H1 (cell line): ENCODE data around the gene CCDC137. TPM values are rescaled to one million over a fixed set of nuclear protein-coding genes. Genes with fewer than 3 reads are reported as not detected.

ENCODE experiments used
- CTCF ChIA-PET: fragments of 300-600 bp; sonication (Branson Sonifier 250); formaldehyde crosslinking; loops from one replicate; lab custom pipeline; 2021; ENCODE audit not compliant: partially characterized antibody; lab: Charles Lee
- POLR2A ChIA-PET: fragments of 300-600 bp; sonication (Branson Sonifier 250); formaldehyde crosslinking; loops from one replicate; lab custom pipeline; 2021; ENCODE audit warnings: inconsistent platforms; ENCODE audit not compliant: partially characterized antibody; lab: Charles Lee
- DNase-seq, 2 experiments: peaks; one replicate each; pipeline versions ENCODE4 v3.0.0 to v3.0.0-alpha.2; 2010 to 2022; ENCODE audit warnings: low spot score in 2 of 2, low read depth in 1 of 2, mixed read lengths in 1 of 2
- FAIRE-seq: peaks from 2 replicates; lab custom pipeline; 2011; peaks lifted over from hg19 to GRCh38; lab: Jason Lieb, UNC
- H2AFZ ChIP-seq: 2 replicates; pipeline ENCODE4 v1.8.1; 2012; ENCODE audit warnings: low read length, inconsistent platforms
- H2AK5ac ChIP-seq: 2 replicates; pipeline ENCODE4 v1.6.1; 2013; ENCODE audit warnings: low read depth, low read length
- H2BK120ac ChIP-seq: replicated peaks from 2 replicates; pipeline ENCODE3; 2013; ENCODE audit warnings: low read depth, low read length, inconsistent platforms
- H2BK12ac ChIP-seq: 2 replicates; pipeline ENCODE4 v1.6.1; 2013; ENCODE audit warnings: low read depth, low read length
- H2BK15ac ChIP-seq: 2 replicates; pipeline ENCODE4 v1.6.1; 2013; ENCODE audit warnings: low read length
- H2BK20ac ChIP-seq: 2 replicates; pipeline ENCODE4 v1.6.1; 2013; ENCODE audit warnings: low read length
- H2BK5ac ChIP-seq: 2 replicates; pipeline ENCODE4 v1.6.1; 2013; ENCODE audit warnings: low read depth, low read length
- H3K14ac ChIP-seq: 2 replicates; pipeline ENCODE4 v1.6.1; 2013; ENCODE audit warnings: inconsistent platforms; ENCODE audit not compliant: insufficient read length
- H3K18ac ChIP-seq: 2 replicates; pipeline ENCODE4 v1.6.1; 2013; ENCODE audit warnings: low read length; ENCODE audit errors: extremely low read depth
- H3K23ac ChIP-seq: 2 replicates; pipeline ENCODE4 v1.6.1; 2013; ENCODE audit warnings: inconsistent platforms; ENCODE audit not compliant: insufficient read length
- H3K23me2 ChIP-seq: 2 replicates; pipeline ENCODE4 v1.6.1; 2013; ENCODE audit warnings: low read depth, low read length
- H3K27ac ChIP-seq: 2 replicates; pipeline ENCODE4 v1.6.1; 2011; ENCODE audit warnings: low read depth, low read length, inconsistent platforms
- H3K27me3 ChIP-seq, 4 experiments: replicated peaks in 1 of 4; 1 replicate in 1 of 4; 2 replicates in 3 of 4; pipeline versions ENCODE4 v1.6.1 to v1.8.1; 2011 to 2013; ENCODE audit warnings: low read length in 3 of 4, mild to moderate bottlenecking in 3 of 4, inconsistent platforms in 2 of 4, mixed read lengths in 2 of 4, moderate library complexity in 1 of 4; ENCODE audit not compliant: control insufficient read depth in 3 of 4, insufficient read depth in 3 of 4; ENCODE audit errors: extremely low read depth in 1 of 4
- H3K36me3 ChIP-seq, 4 experiments: 2 replicates each; pipeline versions ENCODE4 v1.6.1 to v1.8.1; 2011 to 2013; ENCODE audit warnings: mild to moderate bottlenecking in 4 of 4, low read length in 3 of 4, moderate library complexity in 2 of 4, control low read depth in 1 of 4, inconsistent platforms in 1 of 4; ENCODE audit not compliant: insufficient read depth in 4 of 4, control insufficient read depth in 2 of 4
- H3K4ac ChIP-seq: replicated peaks from 2 replicates; pipeline ENCODE3; 2013; ENCODE audit warnings: low read length, low read depth, mixed read lengths, inconsistent platforms; ENCODE audit not compliant: insufficient read length
- H3K4me1 ChIP-seq, 4 experiments: replicated peaks in 1 of 4; 1 replicate in 1 of 4; 2 replicates in 3 of 4; pipeline versions ENCODE4 v1.6.1 to v1.8.1; 2011 to 2013; ENCODE audit warnings: low read length in 3 of 4, inconsistent platforms in 2 of 4, mixed read lengths in 1 of 4; ENCODE audit not compliant: insufficient read depth in 4 of 4, control insufficient read depth in 3 of 4
- H3K4me2 ChIP-seq, 2 experiments: 2 replicates each; pipeline versions ENCODE4 v1.6.1 to v1.8.1; 2011 to 2013; ENCODE audit warnings: low read depth in 2 of 2, low read length in 2 of 2, control low read depth in 1 of 2, inconsistent platforms in 1 of 2, mild to moderate bottlenecking in 1 of 2; ENCODE audit not compliant: insufficient read depth in 1 of 2
- H3K4me3 ChIP-seq, 4 experiments: fragments of 200-600, 300-600 bp in 1 of 4; sonication (generic), shearing (Covaris generic), sonication (Bioruptor Twin) in 1 of 4; 2 replicates each; pipeline versions ENCODE4 v1.5.1 to v1.8.1; 2011 to 2016; ENCODE audit warnings: low read length in 4 of 4, low read depth in 3 of 4, control low read depth in 2 of 4, inconsistent platforms in 2 of 4, mild to moderate bottlenecking in 2 of 4, mixed read lengths in 1 of 4, moderate library complexity in 1 of 4; ENCODE audit not compliant: insufficient read depth in 2 of 4; ENCODE audit errors: extremely low read depth in 1 of 4
- H3K56ac ChIP-seq: replicated peaks from 2 replicates; pipeline ENCODE3; 2013; ENCODE audit warnings: low read depth, mild to moderate bottlenecking, mixed read lengths, low read length, inconsistent platforms; ENCODE audit not compliant: insufficient read length
- H3K79me1 ChIP-seq: 2 replicates; pipeline ENCODE4 v1.6.1; 2013; ENCODE audit warnings: low read depth, low read length, control low read depth
- H3K79me2 ChIP-seq, 2 experiments: 2 replicates each; pipeline versions ENCODE4 v1.6.1 to v1.8.1; 2012 to 2013; ENCODE audit warnings: low read length in 2 of 2, mild to moderate bottlenecking in 2 of 2, inconsistent platforms in 1 of 2; ENCODE audit not compliant: insufficient read depth in 2 of 2, control insufficient read depth in 1 of 2
- H3K9ac ChIP-seq, 4 experiments: replicated peaks in 1 of 4; 1 replicate in 1 of 4; 2 replicates in 3 of 4; pipeline versions ENCODE4 v1.6.1 to v1.8.1; 2011 to 2013; ENCODE audit warnings: low read depth in 3 of 4, low read length in 3 of 4, control low read depth in 2 of 4, mild to moderate bottlenecking in 2 of 4, moderate library complexity in 2 of 4, inconsistent platforms in 1 of 4; ENCODE audit errors: extremely low read depth in 1 of 4
- H3K9me3 ChIP-seq, 2 experiments: 2 replicates each; pipeline versions ENCODE4 v1.6.1 to v1.8.1; 2012 to 2013; ENCODE audit warnings: mild to moderate bottlenecking in 2 of 2, moderate library complexity in 2 of 2, control low read depth in 1 of 2, inconsistent platforms in 1 of 2, low read depth in 1 of 2, low read length in 1 of 2, mixed read lengths in 1 of 2; ENCODE audit not compliant: insufficient read depth in 2 of 2
- H4K20me1 ChIP-seq, 2 experiments: replicated peaks in 1 of 2; 2 replicates each; pipeline versions ENCODE3 to v1.8.1; 2011 to 2013; ENCODE audit warnings: inconsistent platforms in 2 of 2, low read length in 2 of 2, mild to moderate bottlenecking in 1 of 2; ENCODE audit not compliant: insufficient read depth in 2 of 2, control insufficient read depth in 1 of 2
- H4K5ac ChIP-seq: 2 replicates; pipeline ENCODE4 v1.6.1; 2013; ENCODE audit warnings: low read length, low read depth, mixed read lengths, inconsistent platforms; ENCODE audit not compliant: insufficient read length
- H4K8ac ChIP-seq: 2 replicates; pipeline ENCODE4 v1.8.0; 2013; ENCODE audit warnings: mild to moderate bottlenecking, moderate library complexity, low read length, inconsistent platforms; ENCODE audit not compliant: insufficient read depth; ENCODE audit errors: extremely low read depth
- H4K91ac ChIP-seq: replicated peaks from 2 replicates; pipeline ENCODE3; 2013; ENCODE audit warnings: low read length, mixed read lengths, inconsistent platforms; ENCODE audit not compliant: insufficient read length
- CBX5 ChIP-seq: fragments of 300-800, 300-1000 bp; sonication (generic); IDR thresholded peaks from 2 replicates; pipeline ENCODE4 v1.7.1; 2016; ENCODE audit warnings: antibody characterized with exemption, low read length, low read depth
- EP300 ChIP-seq, 2 experiments: IDR thresholded peaks; 1 replicate in 1 of 2; 2 replicates in 1 of 2; pipeline ENCODE4 v1.6.1; 2011 to 2012; ENCODE audit warnings: low read depth in 2 of 2, low read length in 2 of 2, mild to moderate bottlenecking in 2 of 2, borderline replicate concordance in 1 of 2, inconsistent platforms in 1 of 2, moderate library complexity in 1 of 2
- SAP30 ChIP-seq: fragments of 300-600 bp; sonication (generic); IDR thresholded peaks from 2 replicates; pipeline ENCODE4 v1.7.1; 2012; ENCODE audit warnings: low read length, moderate library complexity, mild to moderate bottlenecking, inconsistent platforms; ENCODE audit not compliant: insufficient read depth, insufficient replicate concordance
- SIRT6 ChIP-seq: IDR thresholded peaks from one replicate; pipeline ENCODE4 v1.7.1; 2012; ENCODE audit warnings: low read length, inconsistent platforms
- TBP ChIP-seq: IDR thresholded peaks from 2 replicates; pipeline ENCODE4 v1.6.1; 2011; ENCODE audit warnings: low read depth, low read length, improper control_type of control experiment
- YY1 ChIP-seq: IDR thresholded peaks from 2 replicates; pipeline ENCODE4 v1.6.1; 2011; ENCODE audit warnings: low read depth, mild to moderate bottlenecking, low read length
- WGBS, 2 experiments: shearing (Covaris generic) in 1 of 2; methylation state at CpG; one replicate each; pipeline versions ENCODE4 v1.1.6 to v1.1.7; 2013 to 2015; ENCODE audit warnings: low lambda C conversion rate in 2 of 2, mixed read lengths in 2 of 2, inconsistent platforms in 1 of 2, low coverage in 1 of 2, missing lambda C conversion rate in 1 of 2; ENCODE audit not compliant: insufficient replicate concordance in 2 of 2, insufficient coverage in 1 of 2, insufficient read length in 1 of 2; ENCODE audit errors: extremely low coverage in 1 of 2, missing lambda C conversion rate in 1 of 2; 5-methylcytosine and 5-hydroxymethylcytosine counted together
- polyA plus RNA-seq, 7 experiments: library from polyadenylated mRNA; depleted of rRNA in 3 of 7; stranded (reverse) in 5 of 7; unstranded in 2 of 7; fragments of >200 nt in 5 of 7; fragments of 200-250 nt in 2 of 7; gene quantifications; 1 replicate in 5 of 7; 2 replicates in 1 of 7; 4 replicates in 1 of 7; pipeline versions ENCODE4 v1.2.1 to v1.2.3, GENCODE V29; 2011 to 2013; ENCODE audit warnings: missing spikeins in 2 of 7, mixed read lengths in 2 of 7
- total RNA-seq: library from RNA; stranded (reverse); fragmentation: NEBNext Ultra II Directional; extraction: Animal tissue kit (Norgen Biotek cat#: 25700); gene quantifications from 2 replicates; pipeline ENCODE4 v1.2.1, GENCODE V29; 2021
- TF ChIP-seq, protein P1 (sequence below): IDR thresholded peaks from 2 replicates; pipeline ENCODE4 v1.6.1; 2012; ENCODE audit warnings: inconsistent platforms
- TF ChIP-seq, protein P2 (sequence below): IDR thresholded peaks from 2 replicates; pipeline ENCODE4 v1.6.1; 2012; ENCODE audit warnings: inconsistent platforms

Gene CCDC137
- total and polyA plus RNA-seq, 2 of the 8 experiments (the other 6 are each of a cell fraction or from before 2014, with no cell fraction given), result 17.6 to 38.6 TPM

DNA sequence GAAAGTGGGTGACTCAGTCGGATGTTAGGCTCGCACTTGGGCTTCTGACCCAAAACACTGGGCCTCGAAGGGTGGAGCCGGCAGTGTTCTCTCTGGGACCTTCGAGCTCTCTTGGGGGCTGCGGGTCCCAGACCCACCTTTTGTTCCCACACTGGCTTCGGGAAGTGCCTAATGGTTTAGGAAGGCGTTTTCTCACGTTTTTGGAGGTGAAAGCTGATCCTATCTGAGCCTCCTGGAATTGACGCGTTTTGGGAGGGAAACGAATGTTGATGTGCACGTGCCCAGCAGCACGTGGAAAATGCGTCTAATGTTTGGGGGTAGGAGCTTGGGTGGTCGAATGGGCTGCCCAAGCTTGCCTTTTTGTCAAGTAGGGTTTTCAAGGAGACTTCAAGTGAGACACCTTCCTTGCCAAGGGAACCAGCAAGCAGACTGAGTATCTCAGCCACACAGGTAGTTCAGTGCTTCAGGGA lies 17.9 kb downstream of the CCDC137 start:
- H3K14ac ChIP-seq, result no peak overlapping the region
- POLR2A ChIA-PET, result interaction anchor here (1.3 to 28.4 kb wide), 8 partner anchors 8 to 161 kb away, joined by 3 to 436 read pairs (median 10); partner anchors contain the start of genes CCDC137, MRPL12, OXLD1 and SLC25A10
- 0 out of 2 replicates have a peak overlapping the region, but pooled peaks have one; percentile 61 for H2BK15ac ChIP-seq
- H2BK20ac ChIP-seq, result no peak overlapping the region
- H3K27ac ChIP-seq, result peak overlapping the region; percentile 46; the same call in 1 of the 2 replicates
- no peaks in the 10 kb centered on the region for H3K9me3 ChIP-seq
- H3K23me2 ChIP-seq, result peaks cover 12% of the 10 kb centered on the region
- CTCF ChIA-PET, result interaction anchor here (0.8 to 3.1 kb wide), 5 partner anchors 9 to 185 kb away, joined by 3 to 20 read pairs (median 7); no protein-coding TSS in a partner anchor
- peak overlapping the region; percentile 57 to 88 (median 76) for H3K4me3 ChIP-seq
- peaks cover 0 to 32% of the 10 kb centered on the region in 2 experiments for H4K20me1 ChIP-seq
- H4K8ac ChIP-seq, result peak overlapping the region; percentile 90
- FAIRE-seq (no peak), DNase-seq (no peak)
- H2BK120ac ChIP-seq, result no peak overlapping the region
- peaks cover 15% of the 10 kb centered on the region for H3K79me1 ChIP-seq
- no peak overlapping the region for H3K18ac ChIP-seq
- H3K56ac ChIP-seq, result peak overlapping the region; percentile 56
- WGBS, 2 experiments, result 29% methylated on average over 16 of the region's 16 CpGs; no CpG with 5 or more reads in 1 of the 2 experiments
- H2BK12ac ChIP-seq, result no peak overlapping the region
- TF ChIP-seq SIRT6, result no peak
- TF ChIP-seq, protein P1, sequence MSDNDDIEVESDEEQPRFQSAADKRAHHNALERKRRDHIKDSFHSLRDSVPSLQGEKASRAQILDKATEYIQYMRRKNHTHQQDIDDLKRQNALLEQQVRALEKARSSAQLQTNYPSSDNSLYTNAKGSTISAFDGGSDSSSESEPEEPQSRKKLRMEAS, result peak; percentile 93
- TF ChIP-seq, protein P2, sequence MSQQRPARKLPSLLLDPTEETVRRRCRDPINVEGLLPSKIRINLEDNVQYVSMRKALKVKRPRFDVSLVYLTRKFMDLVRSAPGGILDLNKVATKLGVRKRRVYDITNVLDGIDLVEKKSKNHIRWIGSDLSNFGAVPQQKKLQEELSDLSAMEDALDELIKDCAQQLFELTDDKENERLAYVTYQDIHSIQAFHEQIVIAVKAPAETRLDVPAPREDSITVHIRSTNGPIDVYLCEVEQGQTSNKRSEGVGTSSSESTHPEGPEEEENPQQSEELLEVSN, result peak; percentile 98
- no peak for TF ChIP-seq SAP30
- no peak for TF ChIP-seq CBX5
- no peak for TF ChIP-seq TBP
- no peak for TF ChIP-seq YY1
- TF ChIP-seq EP300 (IDR thresholded peaks at IDR 0.05; ENCODE audit: borderline replicate concordance in 1 of 2, low read depth in 2 of 2, low read length in 2 of 2), result no peak
- TF ChIP-seq, all 59 proteins: peak for 2
- H3K23ac ChIP-seq, result no peak overlapping the region
- no peak overlapping the region for H4K5ac ChIP-seq
- no peaks in the 10 kb centered on the region; a peak in 1 of 7 replicates for H3K27me3 ChIP-seq
- H3K9ac ChIP-seq, result peak overlapping the region in 3 of 4 experiments; percentile 65 to 72 (median 69); a peak in 5 of 7 replicates
- H2AK5ac ChIP-seq, result peak overlapping the region; percentile 95; the same call in 1 of the 2 replicates
- H2BK5ac ChIP-seq, result peak overlapping the region; percentile 52; the same call in 1 of the 2 replicates
- H4K91ac ChIP-seq, result no peak overlapping the region
- H3K4ac ChIP-seq, result no peak overlapping the region
- peak overlapping the region; percentile 76 to 88 for H3K4me2 ChIP-seq
- H3K79me2 ChIP-seq, result peaks cover 4 to 39% of the 10 kb centered on the region in 2 experiments; a peak in 3 of 4 replicates
- peaks cover 3 to 14% (median 7%) of the 10 kb centered on the region in 4 experiments; a peak in 6 of 7 replicates for H3K4me1 ChIP-seq
- H2AFZ ChIP-seq, result no peak overlapping the region
- H3K36me3 ChIP-seq, result peaks cover 2 to 23% (median 17%) of the 10 kb centered on the region in 4 experiments; a peak in 6 of 8 replicates
